NCI-H1417 treated with DMSO at 0.1 percent for 48 hours (cell line): Measurements from ENCODE around the gene MRPS25.
"Not testable (repeated sequence)": the region's sequence is repeated elsewhere in the genome, so short reads cannot be mapped to it uniquely, and the experiment has no call there.

Source experiments
- DNase-seq: peaks from one replicate; lab custom pipeline; 2025; lab: John Stamatoyannopoulos, UW

Gene MRPS25

DNA sequence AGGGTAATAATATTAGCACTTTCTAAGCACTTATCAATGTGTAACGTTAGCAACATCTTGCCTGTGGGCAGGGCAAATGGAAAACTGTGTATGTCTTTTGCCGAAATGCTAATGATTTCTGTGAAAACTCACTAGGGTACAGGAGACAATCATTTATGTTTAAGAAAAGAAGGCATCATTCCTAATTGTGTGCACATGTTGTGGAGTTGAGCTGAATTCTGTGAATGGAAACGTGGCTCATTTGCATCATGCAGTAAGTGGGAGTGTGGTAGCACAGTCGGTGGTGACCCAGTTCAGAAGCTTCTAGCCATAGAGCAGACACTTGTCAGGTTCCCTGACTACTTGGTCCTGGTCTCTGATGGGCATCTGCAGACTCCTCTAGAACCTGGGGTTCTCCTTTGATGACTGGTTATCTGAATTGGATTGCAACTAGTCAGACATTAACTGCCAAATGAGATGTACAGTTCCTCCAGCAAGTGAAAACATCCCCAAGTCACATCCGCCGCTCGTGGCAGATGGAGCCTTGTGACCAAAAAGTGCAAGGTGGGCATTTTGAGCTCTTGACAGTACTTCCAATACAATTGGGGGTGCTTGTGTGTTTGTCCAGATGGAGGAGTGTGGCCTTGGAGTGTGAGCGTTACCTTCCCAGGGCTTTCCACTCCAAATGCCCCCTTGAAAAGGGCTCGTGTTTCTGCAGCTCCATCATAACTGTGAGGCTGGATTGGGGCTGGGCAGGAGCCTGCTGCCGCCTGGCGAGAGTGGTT, 21.5 kb downstream of the MRPS25 start:
- DNase-seq, result no peak

GRCh38 chr3:15042936-15043335, 22.2 kb downstream of the MRPS25 start:
- DNase-seq, result no peak

- no peak for DNase-seq
Observed at GRCh38 chr3:15041950-15042349, 23.2 kb downstream of the MRPS25 start.

DNA sequence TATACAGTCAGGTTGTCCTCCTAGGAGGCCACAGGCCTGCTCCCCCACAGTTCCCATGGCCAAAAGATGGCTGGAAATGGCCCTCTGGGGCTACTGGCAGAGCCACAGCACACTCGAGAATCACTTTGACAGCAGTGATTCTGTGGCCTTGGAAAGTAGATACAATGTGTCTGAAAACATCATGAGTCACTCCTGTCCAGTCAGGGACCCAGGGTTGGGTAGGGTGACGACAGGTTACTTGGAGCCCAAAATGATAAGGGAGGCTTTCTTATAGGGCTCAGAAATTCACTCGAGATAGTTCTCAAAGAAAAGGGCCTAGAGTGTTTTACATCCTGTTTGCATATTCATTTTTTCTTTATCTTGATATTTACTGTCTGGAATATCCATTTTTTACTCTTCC, 24.3 kb downstream of the MRPS25 start:
- DNase-seq, result no peak

DNA sequence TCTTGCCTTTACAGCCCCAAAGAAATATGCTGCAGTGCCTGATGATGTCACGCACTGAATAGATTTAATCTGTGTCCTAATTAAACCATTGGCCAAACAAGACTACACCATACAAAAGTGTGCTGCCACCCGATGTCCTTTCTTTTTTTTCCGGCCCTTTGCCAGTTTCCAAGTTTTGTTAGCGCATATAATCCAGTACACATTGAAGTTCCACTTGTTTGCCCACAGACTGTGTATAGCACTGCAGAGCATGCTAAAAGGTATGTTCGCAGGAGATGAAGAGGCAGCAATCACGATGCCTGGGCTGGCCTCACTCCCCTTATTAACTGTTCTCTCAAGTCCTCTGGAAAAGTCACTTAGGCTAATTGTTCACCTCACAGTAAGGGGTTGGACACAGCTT, 26.8 kb downstream of the MRPS25 start:
- no peak for DNase-seq

- DNase-seq, result no peak
Observed at GRCh38 chr3:15033103-15033502, 32.0 kb downstream of the MRPS25 start.

DNA sequence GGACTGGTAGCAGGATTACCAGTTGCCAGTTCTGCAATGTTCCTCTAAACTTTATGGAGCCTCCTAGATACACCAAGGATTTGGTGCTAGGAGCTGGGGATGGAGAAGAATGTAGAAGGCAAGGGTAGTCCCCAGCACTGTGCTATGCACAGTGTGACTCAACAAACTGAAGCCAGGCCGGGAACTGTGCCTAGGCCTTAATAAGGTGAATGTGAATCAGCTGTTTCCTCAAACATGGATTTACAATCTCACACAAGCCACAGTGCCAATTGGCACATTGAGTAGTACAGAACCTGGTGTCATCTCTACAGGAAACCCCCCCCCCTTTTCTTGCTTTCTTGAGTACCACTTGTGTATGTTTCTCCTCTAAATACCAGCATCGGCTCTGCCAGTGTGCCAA, 32.5 kb downstream of the MRPS25 start:
- DNase-seq, result no peak

GRCh38 chr3:15029625-15030024, 35.5 kb downstream of the MRPS25 start:
- DNase-seq, result no peak

DNA sequence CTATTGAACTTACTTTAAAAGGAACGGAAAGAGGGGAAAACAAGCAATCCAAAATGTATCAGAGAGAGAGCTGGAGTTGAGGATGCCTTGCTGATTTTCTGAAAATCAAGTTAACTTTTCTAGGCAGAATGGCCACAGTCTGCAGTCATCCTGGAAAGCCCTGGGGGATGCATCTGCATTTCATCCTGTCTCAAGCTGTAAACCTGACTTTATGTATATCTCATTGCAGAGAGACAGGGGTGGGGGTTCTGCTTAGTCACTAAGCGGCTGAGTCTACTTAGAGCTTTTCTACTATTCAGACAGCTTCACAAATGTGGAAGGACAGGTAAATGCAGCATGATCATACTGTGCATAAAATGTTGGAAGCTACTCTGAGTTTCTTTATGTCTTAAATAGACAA, 41.4 kb downstream of the MRPS25 start:
- no peak for DNase-seq

DNA sequence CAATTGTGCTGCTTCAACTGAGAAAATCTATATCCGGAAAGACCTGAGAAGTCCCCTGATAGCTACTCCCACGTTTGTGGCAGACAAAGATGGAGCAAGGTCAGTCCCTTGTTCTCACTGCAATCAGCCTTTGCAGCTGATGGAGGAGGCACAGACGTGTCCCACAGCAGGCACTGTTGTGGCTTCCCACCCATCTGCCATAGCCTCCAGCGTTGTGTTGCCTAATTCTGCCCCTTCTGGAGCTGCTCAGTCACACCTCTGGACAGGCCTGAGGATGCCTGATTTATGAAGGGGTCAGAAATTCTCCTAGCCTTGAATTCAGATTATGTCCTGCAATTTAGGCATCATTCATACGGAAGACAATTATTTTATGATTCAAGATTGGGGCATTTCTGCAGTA, 41.9 kb downstream of the MRPS25 start:
- DNase-seq, result no peak

- no peak for DNase-seq
Observed at GRCh38 chr3:15017191-15017590, 47.9 kb downstream of the MRPS25 start.

DNA sequence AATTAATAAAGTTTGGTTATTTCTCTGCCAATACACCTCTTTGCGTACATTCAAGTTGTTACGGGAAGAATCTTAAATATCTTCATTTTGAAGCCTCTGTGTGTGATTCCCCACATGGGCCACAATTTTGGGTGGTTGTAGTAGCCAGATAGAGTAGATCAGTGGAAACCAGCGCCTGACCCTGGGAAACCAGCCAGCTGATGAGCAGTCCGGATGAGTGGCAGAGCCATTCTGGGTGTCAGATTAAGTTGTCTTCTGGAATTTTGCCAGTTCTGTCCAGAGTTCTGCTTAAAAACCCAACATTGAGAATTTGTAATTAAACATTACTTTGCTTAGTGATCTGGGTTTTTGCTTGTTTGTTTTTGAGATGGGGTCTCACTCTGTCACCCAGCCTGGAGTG, 49.7 kb downstream of the MRPS25 start:
- no peak for DNase-seq

DNA sequence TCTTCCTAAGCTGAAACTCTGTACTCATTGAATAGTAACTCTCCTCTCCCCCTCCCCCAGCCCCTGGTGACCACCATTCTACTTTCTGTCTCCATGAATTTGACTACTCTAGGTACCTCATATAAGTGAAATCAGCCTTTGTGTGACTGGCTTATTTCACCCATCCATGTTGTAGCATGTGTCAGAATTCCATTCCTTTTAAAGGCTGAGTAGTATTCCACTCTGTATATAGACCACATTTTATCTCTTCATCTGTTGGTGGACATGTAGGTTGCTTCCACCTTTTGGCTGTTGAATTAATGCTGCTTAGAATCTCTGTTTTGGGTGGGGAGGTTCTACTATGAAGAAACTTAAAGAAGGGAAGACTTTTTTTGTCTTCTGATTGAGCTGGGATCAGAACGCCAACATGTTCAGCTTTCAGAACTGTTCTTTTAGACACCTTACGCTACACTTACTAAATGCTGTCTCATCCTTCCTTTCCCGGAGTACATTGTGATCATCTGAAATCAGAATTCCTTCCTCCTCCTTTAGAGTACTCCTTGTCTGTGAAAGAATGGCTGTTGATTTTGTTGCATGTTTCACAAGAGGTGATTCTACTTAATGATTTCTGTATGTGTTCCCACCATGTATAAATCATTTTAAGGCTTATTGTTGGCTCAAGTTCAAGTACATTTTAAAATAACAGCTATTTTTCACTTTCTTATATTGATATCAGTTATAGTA, 50.3 kb downstream of the MRPS25 start:
- no peak for DNase-seq

DNA sequence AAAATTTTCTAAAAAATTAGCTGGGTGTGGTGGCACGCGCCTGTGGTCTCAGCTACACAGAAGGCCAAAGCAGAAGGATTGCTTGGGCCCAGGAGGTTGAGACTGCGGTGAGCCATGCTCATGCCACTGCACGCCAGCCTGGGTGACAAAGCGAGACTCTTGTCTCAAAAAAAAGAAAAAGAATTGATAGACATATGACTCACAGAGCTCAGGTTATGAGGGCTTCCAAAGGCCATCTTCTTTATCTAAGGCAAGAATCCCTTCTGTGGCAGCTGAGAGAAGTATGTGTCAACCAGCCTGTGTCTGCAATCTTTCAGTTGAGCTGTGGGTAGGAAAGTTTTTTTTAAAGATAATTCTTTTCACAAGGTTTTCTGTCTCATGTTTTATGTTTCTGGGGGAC, 53.9 kb downstream of the MRPS25 start:
- DNase-seq, result no peak

DNA sequence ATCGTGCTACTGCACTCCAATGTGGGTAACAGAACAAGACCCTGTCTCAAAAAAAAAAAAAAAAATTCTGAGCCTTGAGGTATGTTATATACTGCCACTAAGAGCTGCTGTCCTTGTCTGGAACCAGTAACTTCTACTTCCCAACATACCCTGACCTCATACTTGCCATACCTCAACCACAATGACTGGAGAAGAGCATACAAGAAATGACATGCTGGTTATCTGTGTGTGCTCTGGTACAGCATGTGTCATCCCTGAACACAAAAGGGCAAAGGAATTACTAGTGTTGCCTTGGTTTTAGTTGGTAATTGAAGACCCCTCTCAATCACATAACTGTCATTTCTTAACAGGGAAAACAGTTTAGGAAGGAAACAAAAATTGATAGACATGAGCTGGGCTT, 54.5 kb downstream of the MRPS25 start:
- no peak for DNase-seq

DNA sequence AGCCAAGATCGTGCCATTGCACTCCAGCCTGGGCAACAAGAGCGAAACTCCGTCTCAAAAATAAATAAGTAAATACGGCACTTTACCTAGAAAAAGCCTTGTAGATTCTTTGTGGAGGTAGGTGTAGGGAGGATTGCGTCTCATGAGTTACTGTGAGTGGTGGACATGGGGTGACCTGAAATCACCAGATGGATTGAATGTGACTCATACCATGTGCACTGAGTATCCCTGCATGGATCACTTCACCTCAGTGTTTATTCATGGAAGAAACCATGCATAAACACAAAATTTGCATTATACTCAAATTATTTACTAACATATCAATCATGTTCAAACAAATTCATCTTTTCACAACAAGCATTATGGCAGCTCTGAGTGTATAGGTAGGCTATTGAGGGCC, 55.9 kb downstream of the MRPS25 start:
- DNase-seq, result no peak

DNA sequence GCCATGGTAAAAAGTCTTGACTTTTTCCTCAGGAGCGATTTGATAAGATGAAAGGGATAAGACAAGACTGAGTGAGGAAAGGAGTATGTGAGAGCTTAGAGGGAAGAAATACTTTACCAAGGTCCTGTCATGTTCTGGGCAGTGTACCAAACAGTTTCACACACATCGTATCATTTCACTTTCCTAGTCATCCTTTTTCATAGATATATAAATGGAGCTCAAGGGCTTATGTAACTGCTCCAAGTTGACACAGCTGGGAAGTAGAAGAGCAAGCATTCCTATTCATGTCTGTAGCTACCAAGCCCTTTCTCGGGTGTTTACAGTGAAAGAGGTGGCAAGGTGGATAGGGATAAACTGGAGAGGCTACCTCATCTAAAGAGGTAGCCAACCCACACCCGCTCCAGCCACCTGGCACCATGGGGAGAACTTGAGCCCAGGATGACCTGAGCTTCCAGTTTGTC, 57.4 kb downstream of the MRPS25 start:
- no peak for DNase-seq

DNA sequence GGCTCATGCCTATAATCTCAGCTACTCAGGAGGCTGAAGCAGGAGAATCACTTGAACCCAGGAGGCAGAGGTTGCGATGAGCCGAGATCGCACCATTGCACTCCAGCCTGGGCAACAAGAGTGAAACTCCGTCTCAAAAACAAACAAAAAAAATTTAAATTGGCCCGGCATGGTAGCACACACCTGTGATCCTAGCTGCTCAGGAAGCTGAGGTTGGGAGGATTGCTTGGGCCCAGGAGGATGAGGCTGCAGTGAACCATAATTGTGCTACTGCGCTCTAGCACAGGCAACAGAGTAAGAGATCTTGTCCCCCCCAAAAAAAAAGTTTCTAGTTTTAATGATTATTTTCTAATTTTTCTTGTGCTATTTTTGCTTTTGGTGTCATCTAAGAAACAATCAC, 65.9 kb downstream of the MRPS25 start:
- DNase-seq, result not testable (repeated sequence)
